ENCODE data around the gene FRRS1. TPM values are rescaled to one million over a fixed set of nuclear protein-coding genes. Genes with fewer than 3 reads are reported as not detected.

Gene FRRS1
- total and polyA plus RNA-seq, 2 of the 4 experiments (the other 2 are of a cell fraction): 3.8 to 23.5 TPM

GRCh38 chr1:99777752-99778151 lies 11.3 kb upstream of the FRRS1 start:
- H3K18ac ChIP-seq (ENCODE audit: low read depth, low read length): no peak overlapping the region
- BruUV-seq (replicated peaks): no TSS peak
- no peaks in the 10 kb centered on the region for H4K20me1 ChIP-seq (ENCODE audit: insufficient read depth, low read length)
- no peaks in the 10 kb centered on the region for H3K79me1 ChIP-seq (ENCODE audit: low read depth in 1 of 2, low read length in 2 of 2)
- H3K36me3 ChIP-seq (ENCODE audit: control insufficient read depth, insufficient read depth, low read length): no peaks in the 10 kb centered on the region
- dilution Hi-C loops (cut with HindIII; ENCODE audit: low sequenced_read_pairs, unreplicated experiment) (no loop called here), in situ Hi-C loops (cut with MboI; ENCODE audit: low sequenced_read_pairs) (no loop called here), intact Hi-C loops (cut with micrococcal nuclease) (no loop called here)
- H4K91ac ChIP-seq (ENCODE audit: insufficient read depth, low read depth, low read length): no peak overlapping the region
- peaks cover 3% of the 10 kb centered on the region; the same call in 1 of the 2 replicates for H3K27me3 ChIP-seq (ENCODE audit: control insufficient read depth, insufficient read depth, low read length)
- H2AK5ac ChIP-seq (ENCODE audit: low read depth, low read length): no peak overlapping the region
- H3K4me1 ChIP-seq (ENCODE audit: control insufficient read depth, insufficient read depth, low read length): no peaks in the 10 kb centered on the region
- H4K8ac ChIP-seq (ENCODE audit: low read depth in 2 of 2, low read length in 2 of 2): no peak overlapping the region
- no peak overlapping the region for H2BK5ac ChIP-seq (ENCODE audit: low read depth, low read length, poor library complexity, severe bottlenecking)
- no peak overlapping the region for H2BK15ac ChIP-seq (ENCODE audit: low read depth, low read length)
- no peaks in the 10 kb centered on the region for H3K9me3 ChIP-seq (ENCODE audit: control insufficient read depth, insufficient read depth, low read length)
- H2BK120ac ChIP-seq (ENCODE audit: low read depth, low read length): no peak overlapping the region
- ATAC-seq (ENCODE audit: low read depth) (no peak), DNase-seq (no peak)
- no peak overlapping the region for H3K4ac ChIP-seq (ENCODE audit: low read depth, low read length)
- no peak overlapping the region for H3K4me2 ChIP-seq (ENCODE audit: low read depth, low read length)
- ChIA-PET POLR2A (ENCODE audit: unreplicated experiment) (no interaction called here), CTCF (no interaction called here)
- no peak overlapping the region for H4K5ac ChIP-seq (ENCODE audit: low read depth, low read length)
- H2AFZ ChIP-seq (replicated peaks; ENCODE audit: low read length, poor library complexity): no peak overlapping the region
- H3K4me3 ChIP-seq (ENCODE audit: insufficient read depth, low read depth, low read length): no peak overlapping the region
- H3K9ac ChIP-seq (ENCODE audit: low read depth, low read length): no peak overlapping the region
- no peak overlapping the region for H3K14ac ChIP-seq (replicated peaks; ENCODE audit: low read depth, low read length)
- H2BK20ac ChIP-seq (ENCODE audit: low read depth, low read length): no peak overlapping the region
- H3K23ac ChIP-seq (ENCODE audit: low read depth, low read length): no peak overlapping the region
- H2AK9ac ChIP-seq (replicated peaks; ENCODE audit: low read depth, low read length, poor library complexity): no peak overlapping the region
- no peaks in the 10 kb centered on the region for H3K9me1 ChIP-seq (ENCODE audit: insufficient read depth, low read length)
- TF ChIP-seq MXI1 (IDR thresholded peaks at IDR 0.05; ENCODE audit: borderline replicate concordance, low read depth, low read length) (no peak), CHD1 (IDR thresholded peaks at IDR 0.05; ENCODE audit: low read depth, low read length) (no peak), FOS (IDR thresholded peaks at IDR 0.05; ENCODE audit: low read depth, low read length) (no peak), CTCF (conservative IDR thresholded peaks at IDR 0.05; ENCODE audit: low read depth, low read length) (no peak)
- no peak overlapping the region for H3K27ac ChIP-seq (ENCODE audit: insufficient read depth, low read length)
- no CpG with 5 or more reads among the region's 3 CpGs for WGBS, 2 experiments (ENCODE audit: extremely low coverage in 2 of 2, insufficient read length in 1 of 2)
- H3K56ac ChIP-seq (ENCODE audit: extremely low read depth, insufficient read depth, low read length): no peak overlapping the region

Data from IMR-90 (cell line).